ENCODE data around the gene MYF5.
"Not testable (repeated sequence)": the region's sequence is repeated elsewhere in the genome, so short reads cannot be mapped to it uniquely, and the experiment has no call there.

The MYF5 gene

DNA sequence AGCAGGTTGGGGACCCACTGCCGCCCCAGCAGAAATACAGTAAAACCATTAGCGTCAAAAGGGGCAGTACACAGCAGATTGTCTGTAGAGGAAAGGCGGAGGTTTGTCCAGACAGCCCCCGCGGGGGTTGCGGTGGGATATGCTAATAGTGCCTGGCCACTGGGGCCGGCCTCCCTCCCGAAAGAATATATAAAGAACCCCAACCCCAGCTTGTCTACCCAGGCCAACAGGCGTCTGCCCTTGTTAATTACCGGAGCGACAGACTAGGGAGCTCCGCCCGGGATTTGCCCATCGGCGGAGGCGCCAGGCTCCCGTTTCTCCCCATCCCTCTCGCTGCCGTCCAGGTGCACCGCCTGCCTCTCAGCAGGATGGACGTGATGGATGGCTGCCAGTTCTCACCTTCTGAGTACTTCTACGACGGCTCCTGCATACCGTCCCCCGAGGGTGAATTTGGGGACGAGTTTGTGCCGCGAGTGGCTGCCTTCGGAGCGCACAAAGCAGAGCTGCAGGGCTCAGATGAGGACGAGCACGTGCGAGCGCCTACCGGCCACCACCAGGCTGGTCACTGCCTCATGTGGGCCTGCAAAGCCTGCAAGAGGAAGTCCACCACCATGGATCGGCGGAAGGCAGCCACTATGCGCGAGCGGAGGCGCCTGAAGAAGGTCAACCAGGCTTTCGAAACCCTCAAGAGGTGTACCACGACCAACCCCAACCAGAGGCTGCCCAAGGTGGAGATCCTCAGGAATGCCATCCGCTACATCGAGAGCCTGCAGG is at the start of gene MYF5:
MYF5 (plus strand) TSS at position 217 of the 774 bp plus-strand sequence; CDS start at position 369, 152 bp downstream.
- H3K27ac Mint-ChIP-seq, result no peak within 1 kb of the TSS
- no peaks in the 10 kb centered on the region for H3K36me3 Mint-ChIP-seq (ENCODE audit: low read depth)
- H3K27me3 Mint-ChIP-seq, result peaks cover 30% of the 10 kb centered on the region

DNA sequence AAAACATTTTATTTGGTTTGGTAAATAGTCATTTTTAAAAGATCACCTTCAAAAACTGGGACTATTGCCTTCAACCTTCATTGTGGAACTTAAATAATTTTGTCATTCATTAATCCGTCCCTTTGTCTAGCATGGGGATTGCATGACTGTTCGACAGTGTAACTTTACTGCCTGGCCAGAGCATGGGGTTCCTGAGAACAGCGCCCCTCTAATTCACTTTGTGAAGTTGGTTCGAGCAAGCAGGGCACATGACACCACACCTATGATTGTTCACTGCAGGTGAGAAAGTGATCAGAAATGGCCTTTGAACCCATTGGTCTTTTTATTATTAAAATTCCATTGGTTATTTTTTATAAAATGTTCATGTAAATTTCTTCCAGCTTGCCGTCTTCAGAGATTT is 46.5 kb upstream of the MYF5 start:
- DNase-seq (no peak), ATAC-seq (no peak)
- Mint-ChIP-seq H3K36me3 (ENCODE audit: low read depth) (no peaks in the 10 kb centered on the region), H3K4me1 (no peaks in the 10 kb centered on the region), H3K9me3 (peaks cover 3% of the 10 kb centered on the region), H3K27me3 (no peaks in the 10 kb centered on the region), H3K27ac (no peak overlapping the region), H3K4me3 (no peak overlapping the region)

More for the DNA sequence above, at the start of gene MYF5:
- ATAC-seq (no peak), DNase-seq (no peak)
- no peak within 1 kb of the TSS for H3K4me3 Mint-ChIP-seq
- no peaks in the 10 kb centered on the region for H3K9me3 Mint-ChIP-seq
- H3K4me1 Mint-ChIP-seq, result no peaks in the 10 kb centered on the region

DNA sequence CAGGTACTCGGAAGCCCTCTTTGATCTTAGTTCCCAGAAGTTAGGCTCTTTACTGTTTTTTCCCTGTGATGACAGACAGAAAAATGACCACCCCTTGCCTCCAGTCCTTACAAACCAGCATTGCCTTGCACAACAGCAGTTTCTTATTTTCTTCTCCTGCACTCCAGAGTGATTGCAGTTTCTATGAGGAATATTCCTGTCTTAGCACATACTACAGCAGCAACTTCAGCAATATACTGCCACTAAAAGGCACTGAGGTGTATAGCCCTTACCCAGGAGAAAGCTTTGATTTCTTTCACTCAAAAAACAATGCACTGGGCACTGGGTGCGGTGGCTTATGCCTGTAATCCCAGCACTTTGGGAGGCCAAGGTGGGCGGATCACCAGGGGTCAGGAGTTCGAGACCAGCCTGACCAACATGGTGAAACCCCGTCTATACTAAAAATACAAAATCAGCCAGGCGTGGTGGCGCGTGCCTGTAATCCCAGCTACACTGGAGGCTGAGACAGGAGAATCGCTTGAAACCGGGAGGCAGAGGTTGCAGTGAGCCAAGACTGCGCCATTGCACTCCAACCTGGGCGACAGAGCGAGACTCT is 40.6 kb upstream of the MYF5 start:
- not testable (repeated sequence) for DNase-seq; H3K27me3 Mint-ChIP-seq; H3K36me3 Mint-ChIP-seq (ENCODE audit: low read depth); ATAC-seq; H3K27ac Mint-ChIP-seq; H3K4me1 Mint-ChIP-seq; H3K4me3 Mint-ChIP-seq; H3K9me3 Mint-ChIP-seq

DNA sequence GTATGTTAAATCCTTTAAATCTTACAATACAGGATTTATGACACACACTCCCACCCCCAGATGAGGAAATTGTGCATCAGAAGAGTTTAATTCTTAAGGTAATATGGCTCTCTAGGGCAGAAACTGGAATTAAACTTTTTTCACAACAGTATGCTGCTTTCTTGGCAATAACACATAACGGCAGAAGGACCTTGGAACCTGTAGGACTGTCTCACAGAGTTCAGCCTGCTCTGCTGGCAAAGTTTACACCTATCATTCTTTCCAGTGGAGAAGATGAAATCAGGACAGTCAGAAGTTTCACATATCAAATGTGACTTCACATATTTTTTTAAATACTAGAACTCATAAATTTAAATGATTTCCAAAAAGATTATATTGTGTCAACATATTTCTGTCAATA is 39.9 kb upstream of the MYF5 start:
- H3K4me3 Mint-ChIP-seq, result no peak overlapping the region
- H3K27ac Mint-ChIP-seq, result no peak overlapping the region
- no peaks in the 10 kb centered on the region for H3K9me3 Mint-ChIP-seq

DNA sequence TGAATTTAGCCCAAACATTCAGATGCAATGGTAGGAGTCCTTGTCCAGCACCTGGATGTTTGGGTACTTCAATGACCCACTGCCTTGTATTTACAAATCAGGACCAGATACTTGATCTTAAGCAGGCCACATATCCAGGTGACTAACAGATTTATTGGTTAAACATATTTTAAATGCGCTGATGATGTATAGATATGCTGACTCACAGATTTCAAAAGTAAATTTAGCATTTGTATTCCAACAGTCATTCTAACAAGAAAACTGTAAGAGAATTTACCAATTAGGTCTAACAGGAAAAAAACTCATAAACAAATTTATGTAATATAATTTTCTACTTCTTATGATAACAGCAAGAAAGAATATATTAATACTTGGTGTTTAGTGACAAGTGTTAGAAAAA is 38.7 kb upstream of the MYF5 start:
- no peak overlapping the region for H3K4me3 Mint-ChIP-seq
- DNase-seq (no peak), ATAC-seq (no peak)
- H3K4me1 Mint-ChIP-seq, result no peaks in the 10 kb centered on the region
- no peaks in the 10 kb centered on the region for H3K36me3 Mint-ChIP-seq (ENCODE audit: low read depth)
- no peaks in the 10 kb centered on the region for H3K27me3 Mint-ChIP-seq
- H3K9me3 Mint-ChIP-seq, result no peaks in the 10 kb centered on the region
- H3K27ac Mint-ChIP-seq, result no peak overlapping the region

More for the DNA sequence above, 39.9 kb upstream of the MYF5 start:
- no peak for DNase-seq
- ATAC-seq, result no peak
- H3K27me3 Mint-ChIP-seq, result no peaks in the 10 kb centered on the region
- no peaks in the 10 kb centered on the region for H3K36me3 Mint-ChIP-seq (ENCODE audit: low read depth)
- no peaks in the 10 kb centered on the region for H3K4me1 Mint-ChIP-seq

DNA sequence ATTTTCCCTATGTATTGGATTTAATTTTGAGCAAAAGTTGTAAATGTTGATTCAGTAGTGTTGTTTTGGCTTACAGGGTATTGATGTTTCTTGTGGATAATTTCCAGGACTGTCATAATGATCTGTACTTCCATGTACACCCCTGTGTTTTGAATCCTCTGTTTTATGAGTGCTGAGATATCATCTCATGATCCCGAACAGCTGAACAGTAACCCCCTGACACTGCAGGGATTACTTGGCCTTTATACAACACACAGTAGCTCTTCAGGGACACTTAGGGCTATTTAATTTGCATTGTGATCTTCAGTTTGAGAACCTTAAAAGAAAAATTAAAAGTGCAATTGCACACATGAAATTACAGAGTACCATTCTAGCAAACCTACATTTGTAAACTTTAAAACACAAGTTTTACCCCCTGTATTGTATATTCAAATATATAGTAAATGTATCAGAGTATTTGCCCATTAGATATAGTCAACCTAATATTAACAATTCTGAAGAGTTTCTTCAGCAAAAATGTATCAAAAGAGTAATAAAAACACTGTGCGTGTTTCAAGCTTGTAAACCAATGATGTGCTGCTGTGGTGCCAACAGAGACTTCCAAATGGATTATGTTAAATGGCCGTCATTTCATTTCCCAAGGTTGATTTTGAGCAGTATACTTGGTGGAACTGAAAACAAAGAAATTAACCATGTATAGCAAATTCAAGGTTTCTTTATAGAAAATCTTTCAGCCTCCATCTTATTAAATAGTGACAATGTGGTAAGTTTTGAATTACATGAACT is 37.2 kb upstream of the MYF5 start:
- H3K36me3 Mint-ChIP-seq (ENCODE audit: low read depth), result no peaks in the 10 kb centered on the region
- no peaks in the 10 kb centered on the region for H3K9me3 Mint-ChIP-seq
- H3K4me3 Mint-ChIP-seq, result no peak overlapping the region
- no peaks in the 10 kb centered on the region for H3K4me1 Mint-ChIP-seq
- no peak overlapping the region for H3K27ac Mint-ChIP-seq
- DNase-seq (no peak), ATAC-seq (no peak)
- no peaks in the 10 kb centered on the region for H3K27me3 Mint-ChIP-seq

DNA sequence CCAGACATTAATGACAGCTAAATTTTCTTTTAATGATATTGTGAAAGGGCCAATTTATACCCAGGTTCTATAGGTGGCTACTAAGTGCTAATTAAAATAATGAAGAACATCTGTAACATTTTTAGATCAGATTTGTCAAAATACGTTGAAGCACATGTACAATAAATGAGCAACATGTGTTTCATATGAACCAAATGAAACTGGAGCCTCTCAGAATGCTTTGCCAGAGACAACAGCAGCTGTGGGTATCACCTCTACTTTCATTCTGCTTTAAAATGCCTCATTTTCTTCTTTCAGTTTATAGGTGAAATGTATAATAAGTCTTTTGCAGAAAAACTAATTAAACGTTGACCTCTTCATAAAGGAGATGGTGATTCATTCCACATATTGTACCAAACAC is 35.4 kb upstream of the MYF5 start:
- no peak for ATAC-seq

DNA sequence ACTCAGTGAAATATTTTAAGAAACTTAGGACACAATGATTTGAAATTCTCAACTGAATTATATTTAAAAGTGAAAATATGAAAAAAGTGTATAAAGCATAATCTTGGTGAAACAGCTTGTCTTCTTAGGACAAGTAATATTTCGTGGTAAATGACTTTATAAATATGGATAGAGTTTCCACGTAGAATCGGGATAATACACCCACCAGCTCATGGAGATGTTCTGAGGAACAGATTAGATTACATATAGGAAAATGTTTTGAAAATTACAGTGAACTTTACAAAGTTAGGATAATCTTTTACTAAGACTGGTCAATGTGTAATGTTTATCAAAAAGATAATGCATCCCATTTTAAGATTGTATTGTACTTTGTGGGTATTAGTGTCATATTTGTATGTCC is 34.9 kb upstream of the MYF5 start:
- H3K27ac Mint-ChIP-seq, result no peak overlapping the region
- H3K36me3 Mint-ChIP-seq (ENCODE audit: low read depth), result no peaks in the 10 kb centered on the region
- ATAC-seq (no peak), DNase-seq (no peak)
- no peaks in the 10 kb centered on the region for H3K27me3 Mint-ChIP-seq
- no peaks in the 10 kb centered on the region for H3K4me1 Mint-ChIP-seq
- peaks cover 10% of the 10 kb centered on the region for H3K9me3 Mint-ChIP-seq
- no peak overlapping the region for H3K4me3 Mint-ChIP-seq

More for the DNA sequence above, 35.4 kb upstream of the MYF5 start:
- H3K9me3 Mint-ChIP-seq, result peaks cover 9% of the 10 kb centered on the region
- H3K4me3 Mint-ChIP-seq, result no peak overlapping the region
- H3K4me1 Mint-ChIP-seq, result no peaks in the 10 kb centered on the region
- DNase-seq, result no peak
- H3K27me3 Mint-ChIP-seq, result no peaks in the 10 kb centered on the region
- no peak overlapping the region for H3K27ac Mint-ChIP-seq
- H3K36me3 Mint-ChIP-seq (ENCODE audit: low read depth), result no peaks in the 10 kb centered on the region

DNA sequence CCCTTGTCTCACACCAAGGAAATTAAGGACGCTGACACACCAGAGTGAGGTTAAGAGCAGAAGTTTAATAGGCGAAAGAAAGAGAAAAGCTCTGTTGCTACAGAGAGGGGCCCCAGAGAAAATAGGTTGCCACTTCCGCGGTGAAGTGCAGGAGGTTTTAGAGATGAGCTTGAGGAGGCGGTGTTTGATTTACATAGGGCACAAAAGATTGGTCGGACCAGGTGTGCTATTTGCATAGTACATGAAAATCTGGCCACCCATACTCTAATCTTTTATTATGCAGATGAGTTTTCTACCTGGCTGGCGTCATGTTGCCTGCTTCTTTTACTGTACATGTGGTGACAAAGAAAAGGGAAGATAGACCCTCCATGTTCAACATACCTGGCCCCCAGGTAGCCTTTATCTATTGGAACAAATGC is 32.6 kb upstream of the MYF5 start:
- Mint-ChIP-seq H3K27ac (no peak overlapping the region), H3K27me3 (no peaks in the 10 kb centered on the region), H3K9me3 (peaks cover 10% of the 10 kb centered on the region), H3K4me1 (no peaks in the 10 kb centered on the region), H3K36me3 (ENCODE audit: low read depth) (no peaks in the 10 kb centered on the region), H3K4me3 (no peak overlapping the region)
- DNase-seq (no peak), ATAC-seq (no peak)

DNA sequence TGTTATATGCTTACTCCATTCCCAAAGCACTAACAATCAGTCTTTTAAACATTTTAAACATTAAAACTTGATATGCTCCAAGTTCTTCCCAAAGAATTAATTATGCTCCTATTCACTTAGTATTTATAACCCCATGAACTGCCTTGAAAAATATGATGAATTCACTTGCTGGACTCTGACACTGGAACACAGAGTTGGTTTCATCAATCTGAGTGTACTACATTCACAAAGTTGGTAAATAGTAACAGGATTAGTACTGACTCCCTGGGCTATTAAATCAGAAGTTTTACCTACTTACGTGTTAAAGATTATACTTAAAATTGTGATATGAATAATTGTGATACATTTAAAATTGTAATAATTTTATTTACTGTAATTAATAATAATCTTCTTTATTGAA is 26.6 kb upstream of the MYF5 start:
- Mint-ChIP-seq H3K4me1 (no peaks in the 10 kb centered on the region), H3K36me3 (ENCODE audit: low read depth) (no peaks in the 10 kb centered on the region), H3K27ac (no peak overlapping the region), H3K4me3 (no peak overlapping the region), H3K9me3 (peaks cover 10% of the 10 kb centered on the region), H3K27me3 (no peaks in the 10 kb centered on the region)
- DNase-seq, result no peak
- no peak for ATAC-seq

DNA sequence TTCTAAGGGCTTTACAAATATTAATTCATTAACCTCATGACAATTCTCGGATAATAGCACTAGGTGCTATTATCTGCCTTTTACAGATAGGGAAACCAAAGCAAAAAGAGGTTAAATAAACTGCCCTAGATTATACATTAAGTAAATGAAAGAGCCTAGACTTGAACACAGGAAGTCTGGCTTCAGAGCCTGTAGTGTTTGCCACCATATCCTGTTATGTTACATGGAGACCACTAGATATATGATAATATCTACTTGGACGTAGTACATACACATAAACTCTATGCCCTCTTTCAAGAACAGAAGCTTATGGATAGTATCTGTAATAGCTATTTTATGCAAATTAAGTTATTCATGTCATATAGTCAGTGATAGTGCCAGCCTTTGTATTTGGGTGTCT is 26.2 kb upstream of the MYF5 start:
- H3K27ac Mint-ChIP-seq, result no peak overlapping the region
- no peaks in the 10 kb centered on the region for H3K27me3 Mint-ChIP-seq
- peaks cover 9% of the 10 kb centered on the region for H3K9me3 Mint-ChIP-seq
- H3K36me3 Mint-ChIP-seq (ENCODE audit: low read depth), result no peaks in the 10 kb centered on the region
- no peak for ATAC-seq
- no peak overlapping the region for H3K4me3 Mint-ChIP-seq
- no peaks in the 10 kb centered on the region for H3K4me1 Mint-ChIP-seq
- no peak for DNase-seq

DNA sequence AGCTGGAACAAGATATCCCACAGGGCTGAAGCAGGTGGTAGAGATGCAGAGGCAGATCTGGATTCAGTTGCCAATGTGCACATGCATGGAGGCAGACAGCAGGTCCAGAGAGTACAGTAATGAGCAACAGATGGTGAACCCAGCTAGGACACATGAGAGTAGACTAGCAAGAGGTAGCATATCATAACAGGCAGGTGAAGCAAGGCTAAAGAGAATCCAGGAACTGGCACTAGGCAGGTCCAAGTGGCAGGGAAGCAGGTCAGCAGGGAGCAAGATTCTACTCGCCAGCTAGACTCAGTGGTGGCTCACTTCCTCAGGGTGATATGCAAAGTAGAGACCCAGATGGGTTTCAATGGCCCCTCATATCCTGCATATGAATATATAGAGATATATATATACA is 24.6 kb upstream of the MYF5 start:
- Mint-ChIP-seq H3K4me1 (no peaks in the 10 kb centered on the region), H3K27me3 (no peaks in the 10 kb centered on the region), H3K9me3 (no peaks in the 10 kb centered on the region), H3K27ac (no peak overlapping the region), H3K36me3 (ENCODE audit: low read depth) (no peaks in the 10 kb centered on the region), H3K4me3 (no peak overlapping the region)
- no peak for ATAC-seq
- DNase-seq, result no peak

DNA sequence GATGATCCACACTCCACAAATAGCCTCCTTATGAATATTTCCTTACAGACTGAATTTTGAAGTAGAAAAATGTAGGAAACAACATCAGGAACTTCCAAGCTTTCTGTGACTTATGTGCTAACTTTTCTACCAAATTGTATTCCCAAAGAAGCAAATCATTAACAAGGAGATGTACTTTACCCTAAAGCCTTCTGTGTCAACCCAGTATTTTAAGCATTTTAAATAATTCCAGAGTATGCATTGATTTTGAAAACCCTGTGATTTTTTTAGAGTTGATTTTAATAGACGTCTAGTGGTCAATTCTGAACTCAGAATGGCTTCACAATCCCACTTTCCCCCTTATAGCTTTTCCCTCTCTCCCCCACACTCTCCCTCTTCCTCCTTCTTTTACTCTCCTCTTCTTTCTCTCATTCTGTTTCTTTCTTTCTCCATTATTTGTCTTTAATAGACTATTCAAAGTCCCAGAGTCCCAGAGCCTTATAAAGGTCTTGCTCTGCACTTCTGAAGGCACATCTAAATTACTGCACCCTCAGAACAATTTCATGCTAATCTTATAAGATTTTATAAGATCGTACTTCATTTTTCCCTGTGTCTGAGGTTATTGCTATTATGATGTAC is 19.3 kb upstream of the MYF5 start:
- no peak overlapping the region for H3K4me3 Mint-ChIP-seq
- no peaks in the 10 kb centered on the region for H3K36me3 Mint-ChIP-seq (ENCODE audit: low read depth)
- no peaks in the 10 kb centered on the region for H3K27me3 Mint-ChIP-seq
- ATAC-seq (no peak), DNase-seq (no peak)
- H3K9me3 Mint-ChIP-seq, result no peaks in the 10 kb centered on the region
- no peak overlapping the region for H3K27ac Mint-ChIP-seq
- H3K4me1 Mint-ChIP-seq, result no peaks in the 10 kb centered on the region

DNA sequence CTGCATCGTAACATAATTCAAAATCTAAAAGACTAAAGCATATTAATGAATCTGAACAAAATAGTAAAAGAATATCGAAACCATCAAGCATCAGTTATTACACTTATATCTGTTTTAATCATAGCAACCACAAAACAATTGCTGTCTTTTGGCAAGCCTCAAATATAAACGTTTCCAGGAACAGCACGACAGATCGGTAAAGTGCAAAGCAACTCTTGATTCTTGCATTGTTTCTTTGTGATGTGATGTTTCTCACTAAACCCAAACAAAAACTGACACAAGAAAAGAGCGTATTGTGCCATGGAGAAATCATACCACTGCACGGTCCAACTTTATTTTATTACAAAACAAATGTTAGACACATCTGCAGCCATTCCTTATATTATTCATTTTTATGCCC is 18.5 kb upstream of the MYF5 start:
- no peaks in the 10 kb centered on the region for H3K4me1 Mint-ChIP-seq
- no peaks in the 10 kb centered on the region for H3K36me3 Mint-ChIP-seq (ENCODE audit: low read depth)
- peaks cover 2% of the 10 kb centered on the region for H3K9me3 Mint-ChIP-seq
- DNase-seq (no peak), ATAC-seq (no peak)
- no peaks in the 10 kb centered on the region for H3K27me3 Mint-ChIP-seq
- H3K4me3 Mint-ChIP-seq, result no peak overlapping the region
- no peak overlapping the region for H3K27ac Mint-ChIP-seq

Data from activated naive CD8-positive, alpha-beta T cell treated with anti-CD3 and anti-CD28 coated beads, Interleukin-2, amount 50 U/mL, for 24 hours (primary cell).